H9 (cell line): ENCODE measurements around the gene CLK3. TPM values are rescaled to one million over a fixed set of nuclear protein-coding genes. Genes with fewer than 3 reads are reported as not detected.

Experiments
- DNase-seq: peaks from one replicate; pipeline ENCODE4 v3.0.0-alpha.2; 2017
- H2AFZ ChIP-seq: one replicate; pipeline ENCODE4 v1.6.1; 2013; ENCODE audit warnings: mild to moderate bottlenecking, low read length, control low read depth, moderate library complexity
- H2AK5ac ChIP-seq: 2 replicates; pipeline ENCODE4 v1.6.1; 2013; ENCODE audit warnings: low read length, control low read depth, mixed read lengths; ENCODE audit not compliant: insufficient read length
- H2BK120ac ChIP-seq: one replicate; pipeline ENCODE4 v1.6.1; 2013; ENCODE audit warnings: low read depth, mild to moderate bottlenecking, low read length, control low read depth, inconsistent platforms; ENCODE audit not compliant: poor library complexity, severe bottlenecking
- H2BK12ac ChIP-seq: 2 replicates; pipeline ENCODE4 v1.6.1; 2013; ENCODE audit warnings: low read length, control low read depth, mixed read lengths, low read depth; ENCODE audit not compliant: insufficient read length
- H2BK15ac ChIP-seq: 2 replicates; pipeline ENCODE4 v1.6.1; 2013; ENCODE audit warnings: low read depth, low read length, control low read depth
- H2BK20ac ChIP-seq: one replicate; pipeline ENCODE4 v1.6.1; 2013; ENCODE audit warnings: low read depth, mild to moderate bottlenecking, low read length, control low read depth, inconsistent platforms; ENCODE audit not compliant: poor library complexity, severe bottlenecking
- H2BK5ac ChIP-seq: 2 replicates; pipeline ENCODE4 v1.6.1; 2013; ENCODE audit warnings: low read length, control low read depth, mixed read lengths; ENCODE audit not compliant: insufficient read length
- H3K14ac ChIP-seq: 2 replicates; pipeline ENCODE4 v1.6.1; 2013; ENCODE audit warnings: low read length, control low read depth; ENCODE audit not compliant: insufficient read depth
- H3K18ac ChIP-seq: 2 replicates; pipeline ENCODE4 v1.6.1; 2013; ENCODE audit warnings: low read depth, mild to moderate bottlenecking, mixed read lengths, low read length, control low read depth; ENCODE audit not compliant: insufficient read length
- H3K23ac ChIP-seq: 2 replicates; pipeline ENCODE4 v1.6.1; 2013; ENCODE audit warnings: low read length, control low read depth, mixed read lengths, low read depth; ENCODE audit not compliant: insufficient read length
- H3K23me2 ChIP-seq: 2 replicates; pipeline ENCODE4 v1.6.1; 2013; ENCODE audit warnings: low read depth, mild to moderate bottlenecking, mixed read lengths, low read length, control low read depth; ENCODE audit not compliant: insufficient read length, poor library complexity, severe bottlenecking
- H3K27ac ChIP-seq: 2 replicates; pipeline ENCODE4 v1.5.1; 2013; ENCODE audit warnings: low read length, control low read depth, mixed read lengths, low read depth; ENCODE audit not compliant: insufficient read length
- H3K27me3 ChIP-seq: 2 replicates; pipeline ENCODE4 v1.6.1; 2013; ENCODE audit warnings: low read length, control low read depth, inconsistent platforms; ENCODE audit not compliant: insufficient read depth
- H3K4ac ChIP-seq: 2 replicates; pipeline ENCODE4 v1.6.1; 2013; ENCODE audit warnings: low read depth, mild to moderate bottlenecking, control low read depth, inconsistent platforms, low read length, moderate library complexity
- H3K4me1 ChIP-seq: 2 replicates; pipeline ENCODE4 v1.6.1; 2013; ENCODE audit warnings: low read length, control low read depth, inconsistent platforms; ENCODE audit not compliant: insufficient read depth
- H3K4me2 ChIP-seq: 2 replicates; pipeline ENCODE4 v1.6.1; 2013; ENCODE audit warnings: low read length, control low read depth, mixed read lengths; ENCODE audit not compliant: insufficient read length, insufficient read depth
- H3K56ac ChIP-seq: 2 replicates; pipeline ENCODE4 v1.6.1; 2013; ENCODE audit warnings: low read depth, mild to moderate bottlenecking, mixed read lengths, low read length, control low read depth; ENCODE audit not compliant: insufficient read length
- H3K79me1 ChIP-seq: 2 replicates; pipeline ENCODE4 v1.6.1; 2013; ENCODE audit warnings: low read depth, mild to moderate bottlenecking, moderate library complexity, low read length, control low read depth, inconsistent platforms; ENCODE audit not compliant: insufficient read depth, poor library complexity, severe bottlenecking
- H3K79me2 ChIP-seq: 2 replicates; pipeline ENCODE4 v1.6.1; 2013; ENCODE audit warnings: low read length, control low read depth, inconsistent platforms; ENCODE audit not compliant: insufficient read depth
- H3K9ac ChIP-seq: 2 replicates; pipeline ENCODE4 v1.6.1; 2013; ENCODE audit warnings: low read length, control low read depth, mixed read lengths; ENCODE audit not compliant: insufficient read length; ENCODE audit errors: extremely low read depth
- H3K9me3 ChIP-seq: one replicate; pipeline ENCODE4 v1.6.1; 2013; ENCODE audit warnings: low read depth, low read length, inconsistent platforms; ENCODE audit not compliant: control insufficient read depth
- H3T11ph ChIP-seq: one replicate; pipeline ENCODE4 v1.6.1; 2013; ENCODE audit warnings: mild to moderate bottlenecking, low read length, control low read depth, inconsistent platforms
- H4K20me1 ChIP-seq: one replicate; pipeline ENCODE4 v1.6.1; 2013; ENCODE audit not compliant: control insufficient read depth, insufficient read length, insufficient read depth
- H4K5ac ChIP-seq: 2 replicates; pipeline ENCODE4 v1.6.1; 2013; ENCODE audit warnings: low read depth, mild to moderate bottlenecking, mixed read lengths, low read length, control low read depth; ENCODE audit not compliant: insufficient read length
- H4K8ac ChIP-seq: replicated peaks from 2 replicates; pipeline ENCODE4 v1.6.1; 2013; ENCODE audit warnings: low read length, control low read depth, mixed read lengths, low read depth; ENCODE audit not compliant: insufficient read length
- H4K91ac ChIP-seq: 2 replicates; pipeline ENCODE4 v1.6.1; 2013; ENCODE audit warnings: low read depth, mild to moderate bottlenecking, moderate library complexity, mixed read lengths, low read length, control low read depth; ENCODE audit not compliant: insufficient read length
- H3K27ac Mint-ChIP-seq, 3 experiments: 2 replicates in 2 of 3; 3 replicates in 1 of 3; pipeline ENCODE4 v1.8.0; 2020 to 2021; ENCODE audit warnings: mixed read lengths in 3 of 3, mild to moderate bottlenecking in 1 of 3, moderate library complexity in 1 of 3
- H3K27me3 Mint-ChIP-seq: 2 replicates; pipeline ENCODE4 v1.8.0; 2021; ENCODE audit warnings: low read depth, mild to moderate bottlenecking, moderate library complexity, mixed read lengths
- H3K36me3 Mint-ChIP-seq, 3 experiments: 2 replicates in 2 of 3; 3 replicates in 1 of 3; pipeline ENCODE4 v1.8.0; 2020 to 2021; ENCODE audit warnings: low read depth in 3 of 3, mixed read lengths in 3 of 3; ENCODE audit not compliant: insufficient read depth in 1 of 3
- H3K4me1 Mint-ChIP-seq, 2 experiments: 2 replicates each; pipeline ENCODE4 v1.8.0; 2020; ENCODE audit warnings: mixed read lengths in 2 of 2
- H3K4me3 Mint-ChIP-seq, 2 experiments: 2 replicates in 1 of 2; 3 replicates in 1 of 2; pipeline ENCODE4 v1.8.0; 2020 to 2021; ENCODE audit warnings: mild to moderate bottlenecking in 2 of 2, mixed read lengths in 2 of 2, moderate library complexity in 1 of 2
- H3K9me3 Mint-ChIP-seq, 2 experiments: 2 replicates in 1 of 2; 3 replicates in 1 of 2; pipeline ENCODE4 v1.8.0; 2020; ENCODE audit warnings: mild to moderate bottlenecking in 2 of 2, mixed read lengths in 2 of 2, moderate library complexity in 1 of 2
- CTCF ChIP-seq: fragments of 200-600 bp; sonication (generic); conservative IDR thresholded peaks from 3 replicates; pipeline ENCODE4 v1.8.0; 2021; ENCODE audit warnings: antibody characterized with exemption, mild to moderate bottlenecking
- WGBS: extraction: QIAGEN DNeasy Blood & Tissue Kit; methylation state at CpG from one replicate; pipeline ENCODE4 v1.1.7; 2013; ENCODE audit warnings: missing lambda C conversion rate, low lambda C conversion rate, mixed read lengths; ENCODE audit not compliant: insufficient read length; ENCODE audit errors: extremely low coverage; 5-methylcytosine and 5-hydroxymethylcytosine counted together
- total RNA-seq: library from RNA; stranded (reverse); gene quantifications from 2 replicates; pipeline ENCODE4 v1.2.1, GENCODE V29; 2021

Gene CLK3
- total RNA-seq, 1 experiment from 2014 or later, result 40.8 TPM

- H3K36me3 Mint-ChIP-seq, result peaks cover 6 to 26% (median 20%) of the 10 kb centered on the region in 3 experiments; a peak in 6 of 7 replicates
- Histone ChIP-seq H3K56ac (no peak overlapping the region), H3K4me2 (no peak overlapping the region), H3K14ac (no peak overlapping the region), H3K79me2 (no peaks in the 10 kb centered on the region; the same call in 1 of the 2 replicates), H3K4ac (no peak overlapping the region), H2BK15ac (no peak overlapping the region), H2BK12ac (no peak overlapping the region), H3K23me2 (no peaks in the 10 kb centered on the region), H2AK5ac (no peak overlapping the region), H4K8ac (no peak overlapping the region), H3K18ac (no peak overlapping the region), H2BK120ac (no peak overlapping the region), H3K79me1 (peaks cover 2% of the 10 kb centered on the region), H3K27me3 (no peaks in the 10 kb centered on the region; the same call in 1 of the 2 replicates), H2AFZ (no peak overlapping the region), H2BK5ac (no peak overlapping the region), H3K23ac (no peak overlapping the region), H3K4me1 (no peaks in the 10 kb centered on the region), H3K9me3 (no peaks in the 10 kb centered on the region), H3T11ph (no peak overlapping the region), H4K5ac (no peak overlapping the region), H3K9ac (no peak overlapping the region), H4K20me1 (no peaks in the 10 kb centered on the region), H4K91ac (no peak overlapping the region), H3K27ac (no peak overlapping the region), H2BK20ac (no peak overlapping the region)
- H3K4me1 Mint-ChIP-seq, result no peaks in the 10 kb centered on the region
- no peak for DNase-seq
- TF ChIP-seq CTCF, result no peak
- no peak overlapping the region for H3K27ac Mint-ChIP-seq
- WGBS, result no CpG with 5 or more reads among the region's 7 CpGs
- H3K27me3 Mint-ChIP-seq, result no peaks in the 10 kb centered on the region
- H3K4me3 Mint-ChIP-seq, result no peak overlapping the region
- no peaks in the 10 kb centered on the region for H3K9me3 Mint-ChIP-seq
Measured at GRCh38 chr15:74653426-74654102, 37.9 kb downstream of the CLK3 start.
